Lung microvascular endothelial cell (primary cell): Measurements from ENCODE around the gene ACSS3. TPM values are rescaled to one million over a fixed set of nuclear protein-coding genes. Genes with fewer than 3 reads are reported as not detected.

Experiments
- DNase-seq, 2 donors: peaks; one replicate each; pipeline versions ENCODE4 v3.0.0 to v3.0.0-alpha.2; 2010; ENCODE audit warnings: low read depth in 2 of 2
- total RNA-seq: library from RNA; depleted of rRNA; stranded (reverse); fragments of >200 nt; gene quantifications from 2 replicates; pipeline ENCODE4 v1.2.1, GENCODE V29; 2014

ACSS3 gene
- total RNA-seq, 1 donor from 2014 or later, result under 0.01 TPM

DNA sequence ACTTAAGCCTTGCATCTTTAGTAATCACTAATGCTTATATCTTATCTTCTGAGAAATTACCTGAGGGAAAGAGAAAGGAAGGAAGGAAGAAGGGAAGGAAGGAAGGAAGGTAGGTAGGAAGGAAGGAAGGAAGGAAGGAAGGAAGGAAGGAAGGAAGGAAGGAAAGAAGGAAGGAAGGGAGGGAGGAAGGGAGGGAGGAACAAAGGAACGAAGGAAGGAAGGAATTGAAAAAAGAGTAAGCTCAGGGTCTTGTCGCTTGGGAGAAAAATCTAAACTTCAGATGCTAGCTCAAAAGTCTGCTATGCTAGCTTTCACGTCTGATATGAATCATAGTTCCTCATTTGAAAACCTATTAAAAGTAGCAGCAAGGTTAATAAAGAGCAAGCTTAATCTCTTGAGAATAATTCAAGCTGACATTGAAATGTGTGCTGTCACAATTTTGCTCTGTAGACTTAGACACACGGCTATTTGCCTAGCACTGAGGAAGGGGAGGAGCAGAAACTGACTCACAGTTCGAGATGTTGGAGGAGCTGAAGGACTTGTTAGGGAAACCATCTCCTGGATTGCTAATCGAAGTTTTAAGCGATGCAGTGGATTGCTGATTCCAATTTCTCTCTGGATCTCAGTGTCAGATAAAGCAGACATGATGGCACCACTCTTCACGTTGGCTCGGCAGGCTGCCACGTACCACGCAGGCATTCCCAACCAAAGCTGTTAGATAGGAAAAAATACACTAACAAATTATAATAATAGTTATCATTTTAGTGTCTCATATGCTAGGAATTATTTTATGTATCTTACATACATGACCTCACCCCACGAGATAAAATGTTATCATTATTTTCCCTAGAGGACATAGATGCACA is 216.7 kb downstream of the ACSS3 start:
- DNase-seq, result no peak

DNA sequence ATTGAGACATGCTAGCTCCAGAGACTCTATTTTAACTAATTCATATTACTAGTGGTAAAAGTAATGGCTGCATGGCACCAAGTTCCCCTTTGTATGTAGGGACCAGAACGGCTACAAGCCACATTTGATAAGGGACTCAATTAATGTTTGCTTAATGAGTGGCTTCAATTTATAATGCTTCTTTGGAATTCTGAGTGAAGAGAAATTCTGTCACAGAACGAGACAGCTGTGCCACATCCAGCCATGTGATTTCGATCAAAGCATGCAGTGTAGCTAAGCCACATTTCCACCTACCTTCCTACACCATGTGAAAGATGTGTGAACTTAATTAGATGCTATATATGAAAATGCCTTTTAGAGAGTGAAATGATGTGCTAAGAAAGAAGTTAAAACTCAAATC is 217.4 kb downstream of the ACSS3 start:
- no peak for DNase-seq

DNA sequence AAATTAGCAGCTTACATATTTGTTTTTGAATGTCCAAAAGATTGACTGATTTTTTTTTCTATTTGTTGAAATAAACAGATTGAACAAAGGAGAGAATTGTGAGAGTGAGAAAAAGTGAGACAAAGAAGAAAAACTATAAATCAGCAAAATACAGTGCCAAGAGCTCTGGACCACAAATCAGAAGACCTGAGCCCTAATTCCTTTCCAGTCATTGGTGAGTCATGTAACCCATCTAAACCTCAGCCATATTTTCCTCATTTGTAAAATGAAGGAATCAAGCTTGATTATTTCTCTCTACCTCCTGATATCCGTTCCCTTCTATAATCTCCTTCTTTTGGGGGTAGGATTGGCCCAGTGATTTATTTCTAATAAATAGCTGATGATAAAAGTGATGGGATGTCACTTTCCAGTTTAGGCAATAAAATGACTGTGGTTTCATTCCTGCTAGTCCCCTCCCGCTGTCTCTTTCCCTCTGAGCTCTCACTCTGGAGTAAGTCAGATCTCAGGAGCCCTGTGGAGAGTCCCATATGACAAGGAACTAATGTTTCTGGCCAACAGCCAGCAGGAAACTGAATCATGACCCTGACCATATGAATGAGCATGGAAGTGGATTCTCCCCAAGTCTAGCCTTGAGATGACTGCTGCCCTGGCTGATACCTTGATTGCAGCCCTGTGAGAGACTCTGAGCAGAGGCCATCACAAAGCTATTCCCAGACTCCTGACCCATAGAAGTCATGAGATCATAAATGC is 218.9 kb downstream of the ACSS3 start:
- peak in 1 of 2 donors; percentile 33 for DNase-seq

DNA sequence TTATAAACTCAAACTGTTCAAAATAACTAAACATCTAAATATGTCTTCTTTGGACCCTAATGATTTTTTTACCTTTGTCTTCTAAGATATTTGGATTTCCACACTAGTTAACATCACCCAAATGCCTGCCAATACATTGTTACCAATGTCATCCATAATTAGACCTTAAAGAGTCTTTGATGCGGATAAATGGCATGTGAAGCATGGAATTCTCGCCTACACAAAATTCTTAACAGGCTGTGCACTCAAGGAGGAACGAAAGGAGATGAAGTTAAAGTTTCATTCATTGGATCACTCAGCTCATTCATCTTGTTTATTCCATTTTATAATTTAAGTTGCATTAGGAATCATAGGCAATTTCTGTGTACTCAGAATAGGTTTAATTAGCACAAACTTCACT is 219.7 kb downstream of the ACSS3 start:
- no peak for DNase-seq

DNA sequence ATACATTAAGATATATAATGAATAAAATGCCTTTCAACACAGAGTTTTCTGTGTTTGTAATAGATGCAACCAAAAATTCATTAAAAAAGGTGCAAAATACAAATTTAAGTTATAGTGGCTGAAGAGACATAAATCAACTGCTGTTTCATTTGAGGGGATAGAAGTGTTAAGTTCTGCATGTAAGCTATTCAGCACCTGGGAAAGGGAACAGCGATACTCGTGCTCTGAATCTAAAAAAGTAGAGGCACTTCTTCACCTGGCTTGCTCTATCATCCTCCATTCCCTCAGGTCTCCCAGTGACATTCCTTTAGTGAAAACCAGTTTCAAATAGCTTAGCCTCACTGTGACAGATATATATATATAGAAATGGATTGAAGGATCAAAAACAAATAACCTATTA is 222.6 kb downstream of the ACSS3 start:
- peak in 1 of 2 donors; percentile 2 for DNase-seq

DNA sequence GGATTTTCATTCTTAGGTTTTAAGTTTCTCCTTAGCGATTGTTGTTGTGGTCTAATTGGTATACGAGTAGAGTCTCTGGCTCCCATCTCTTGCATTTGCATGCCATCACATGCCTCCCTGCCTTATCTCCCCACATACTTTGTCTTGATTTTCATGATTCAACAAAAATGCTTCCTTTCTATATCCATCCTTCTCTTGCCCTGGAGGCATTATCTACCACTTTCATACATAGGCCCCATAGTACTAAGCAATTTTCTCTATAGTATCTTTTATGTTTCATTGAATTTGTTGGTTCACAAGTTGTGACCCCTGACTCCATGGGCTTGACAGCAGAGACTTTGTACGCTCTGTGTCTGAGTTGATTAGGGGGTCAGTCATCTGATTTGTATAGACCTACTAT is 226.1 kb downstream of the ACSS3 start:
- no peak for DNase-seq

Other genes starting within 250 kb of the ACSS3 start
- gene LIN7A, start 140.1 kb upstream of the ACSS3 start, total RNA-seq, result 0.20 and 0.22 TPM in 2 replicates